ENCODE data around the gene DPYD.

Gene DPYD

GRCh38 chr1:97112442-97112841 is 808.4 kb downstream of the DPYD start:
- DNase-seq (ENCODE audit: low read depth in 2 of 3, low spot score in 1 of 3): no peak

- no peak for DNase-seq (ENCODE audit: low read depth in 2 of 3, low spot score in 1 of 3)
These were observed 812.7 kb downstream of the DPYD start for GRCh38 chr1:97108179-97108578.

GRCh38 chr1:97105531-97105930 is 815.3 kb downstream of the DPYD start:
- no peak for DNase-seq (ENCODE audit: low read depth in 2 of 3, low spot score in 1 of 3)

- DNase-seq (ENCODE audit: low read depth in 2 of 3, low spot score in 1 of 3): no peak
These were observed 819.3 kb downstream of the DPYD start for GRCh38 chr1:97101509-97101908.

- no peak for DNase-seq (ENCODE audit: low read depth in 2 of 3, low spot score in 1 of 3)
These were observed 823.4 kb downstream of the DPYD start for GRCh38 chr1:97097404-97097925.

- DNase-seq (ENCODE audit: low read depth in 2 of 3, low spot score in 1 of 3): no peak
These were observed 825.1 kb downstream of the DPYD start for GRCh38 chr1:97095764-97096163.

- DNase-seq (ENCODE audit: low read depth in 2 of 3, low spot score in 1 of 3): no peak
These were observed 826.4 kb downstream of the DPYD start for GRCh38 chr1:97094247-97094972.

- no peak for DNase-seq (ENCODE audit: low read depth in 2 of 3, low spot score in 1 of 3)
These were observed 827.1 kb downstream of the DPYD start for GRCh38 chr1:97093741-97094140.

- no peak for DNase-seq (ENCODE audit: low read depth in 2 of 3, low spot score in 1 of 3)
These were observed 828.0 kb downstream of the DPYD start for GRCh38 chr1:97092824-97093223.

- no peak for DNase-seq (ENCODE audit: low read depth in 2 of 3, low spot score in 1 of 3)
These were observed 829.2 kb downstream of the DPYD start for GRCh38 chr1:97091679-97092078.

- no peak for DNase-seq (ENCODE audit: low read depth in 2 of 3, low spot score in 1 of 3)
These were observed 829.6 kb downstream of the DPYD start for GRCh38 chr1:97091263-97091662.

GRCh38 chr1:97090725-97091124 is 830.1 kb downstream of the DPYD start:
- DNase-seq (ENCODE audit: low read depth in 2 of 3, low spot score in 1 of 3): no peak

GRCh38 chr1:97089173-97089572 is 831.7 kb downstream of the DPYD start:
- no peak for DNase-seq (ENCODE audit: low read depth in 2 of 3, low spot score in 1 of 3)

- no peak for DNase-seq (ENCODE audit: low read depth in 2 of 3, low spot score in 1 of 3)
These were observed 832.4 kb downstream of the DPYD start for GRCh38 chr1:97088391-97088790.

- no peak for DNase-seq (ENCODE audit: low read depth in 2 of 3, low spot score in 1 of 3)
These were observed 836.3 kb downstream of the DPYD start for GRCh38 chr1:97084546-97084945.

GRCh38 chr1:97082160-97082848 is 838.5 kb downstream of the DPYD start:
- no peak for DNase-seq (ENCODE audit: low read depth in 2 of 3, low spot score in 1 of 3)

- no peak for DNase-seq (ENCODE audit: low read depth in 2 of 3, low spot score in 1 of 3)
These were observed 842.0 kb downstream of the DPYD start for GRCh38 chr1:97078872-97079271.

GRCh38 chr1:97077221-97077620 is 843.6 kb downstream of the DPYD start:
- no peak for DNase-seq (ENCODE audit: low read depth in 2 of 3, low spot score in 1 of 3)

GRCh38 chr1:97074771-97075170 is 846.1 kb downstream of the DPYD start:
- no peak for DNase-seq (ENCODE audit: low read depth in 2 of 3, low spot score in 1 of 3)

- DNase-seq (ENCODE audit: low read depth in 2 of 3, low spot score in 1 of 3): no peak
These were observed 846.9 kb downstream of the DPYD start for GRCh38 chr1:97073936-97074335.

- DNase-seq (ENCODE audit: low read depth in 2 of 3, low spot score in 1 of 3): no peak
These were observed 847.7 kb downstream of the DPYD start for GRCh38 chr1:97073169-97073568.

GRCh38 chr1:97071173-97071572 is 849.7 kb downstream of the DPYD start:
- DNase-seq (ENCODE audit: low read depth in 2 of 3, low spot score in 1 of 3): no peak

GRCh38 chr1:97070376-97070775 is 850.5 kb downstream of the DPYD start:
- no peak for DNase-seq (ENCODE audit: low read depth in 2 of 3, low spot score in 1 of 3)

Data from stimulated activated CD4-positive, alpha-beta T cell treated with anti-CD3 and anti-CD28 coated beads, Interleukin-12 subunit alpha, Interleukin-12 subunit beta, amount 100 ng/mL, for 48 hours (primary cell).